Esophagus muscularis mucosa (tissue), 4 donors: Measurements from ENCODE around the gene OBSCN. TPM values are rescaled to one million over a fixed set of nuclear protein-coding genes. Genes with fewer than 3 reads are reported as not detected.
"Not testable (repeated sequence)": the region's sequence is repeated elsewhere in the genome, so short reads cannot be mapped to it uniquely, and the experiment has no call there.

Source experiments
- DNase-seq: peaks from one replicate; pipeline ENCODE4 v3.0.0-alpha.2; 2017; ENCODE audit errors: extremely low spot score
- H3K27ac ChIP-seq, 4 donors: fragments of 200-600 bp; sonication (generic); replicated peaks in 1 of 4; 1 replicate in 3 of 4; 2 replicates in 1 of 4; pipeline ENCODE4 v1.5.1; 2016 to 2019; ENCODE audit warnings: mild to moderate bottlenecking in 1 of 4
- H3K27me3 ChIP-seq, 4 donors: fragments of 200-600 bp; sonication (generic); one replicate each; pipeline versions ENCODE4 v1.5.1 to v1.6.0; 2016 to 2019
- H3K36me3 ChIP-seq, 4 donors: fragments of 200-600 bp; sonication (generic); one replicate each; pipeline ENCODE4 v1.5.1; 2016 to 2019
- H3K4me1 ChIP-seq, 4 donors: fragments of 200-600 bp; sonication (generic); one replicate each; pipeline ENCODE4 v1.5.1; 2016 to 2019
- H3K4me3 ChIP-seq, 4 donors: fragments of 200-600 bp; sonication (generic); 1 replicate in 2 of 4; 2 replicates in 2 of 4; pipeline ENCODE4 v1.5.1; 2016 to 2019; ENCODE audit warnings: mild to moderate bottlenecking in 4 of 4, moderate library complexity in 1 of 4
- H3K9me3 ChIP-seq, 4 donors: fragments of 200-600 bp; sonication (generic); 1 replicate in 3 of 4; 2 replicates in 1 of 4; pipeline ENCODE4 v1.5.1; 2016 to 2019
- EP300 ChIP-seq: sonication (generic); formaldehyde crosslinking; IDR thresholded peaks from one replicate; pipeline ENCODE4 v1.6.1; 2017; ENCODE audit warnings: antibody characterized with exemption
- POLR2A ChIP-seq: fragments of 450-650 bp; IDR thresholded peaks from one replicate; pipeline ENCODE4 v1.6.1; 2017; ENCODE audit warnings: antibody characterized with exemption, moderate library complexity, mild to moderate bottlenecking, low read depth
- POLR2AphosphoS5 ChIP-seq, 2 donors: sonication (generic); formaldehyde crosslinking; IDR thresholded peaks; one replicate each; pipeline ENCODE4 v1.6.1; 2017; ENCODE audit warnings: antibody characterized with exemption in 2 of 2
- WGBS: methylation state at CpG from one replicate; pipeline ENCODE4 v1.1.5; 2018; 5-methylcytosine and 5-hydroxymethylcytosine counted together
- intact Hi-C: fragments of 100-400 bp; cut with DNase I; formaldehyde crosslinking; loops from one replicate; pipeline ENCODE4 v1.15.1; 2023
- total RNA-seq, 4 donors: library from RNA; depleted of rRNA; stranded (reverse); fragments of >200 nt; gene quantifications; one replicate each; pipeline versions ENCODE4 v1.1.0 to v1.2.1, GENCODE V29; 2016
- TF ChIP-seq, protein P1 (sequence below), 3 experiments: fragments of 200-600 bp in 2 of 3; fragments of 450-650 bp in 1 of 3; sonication (generic) in 2 of 3; IDR thresholded peaks; one replicate each; pipeline ENCODE4 v1.5.1; 2017 to 2019; ENCODE audit warnings: antibody characterized with exemption in 3 of 3, mild to moderate bottlenecking in 2 of 3, moderate library complexity in 1 of 3

The OBSCN gene
- total RNA-seq, 4 donors from 2014 or later: 12.6 to 31.4 (median 17.8) TPM

- no peak overlapping the region for H3K27ac ChIP-seq
- DNase-seq: no peak
- no peak overlapping the region for H3K4me3 ChIP-seq
- intact Hi-C loops: no loop called here
- TF ChIP-seq, protein P1, sequence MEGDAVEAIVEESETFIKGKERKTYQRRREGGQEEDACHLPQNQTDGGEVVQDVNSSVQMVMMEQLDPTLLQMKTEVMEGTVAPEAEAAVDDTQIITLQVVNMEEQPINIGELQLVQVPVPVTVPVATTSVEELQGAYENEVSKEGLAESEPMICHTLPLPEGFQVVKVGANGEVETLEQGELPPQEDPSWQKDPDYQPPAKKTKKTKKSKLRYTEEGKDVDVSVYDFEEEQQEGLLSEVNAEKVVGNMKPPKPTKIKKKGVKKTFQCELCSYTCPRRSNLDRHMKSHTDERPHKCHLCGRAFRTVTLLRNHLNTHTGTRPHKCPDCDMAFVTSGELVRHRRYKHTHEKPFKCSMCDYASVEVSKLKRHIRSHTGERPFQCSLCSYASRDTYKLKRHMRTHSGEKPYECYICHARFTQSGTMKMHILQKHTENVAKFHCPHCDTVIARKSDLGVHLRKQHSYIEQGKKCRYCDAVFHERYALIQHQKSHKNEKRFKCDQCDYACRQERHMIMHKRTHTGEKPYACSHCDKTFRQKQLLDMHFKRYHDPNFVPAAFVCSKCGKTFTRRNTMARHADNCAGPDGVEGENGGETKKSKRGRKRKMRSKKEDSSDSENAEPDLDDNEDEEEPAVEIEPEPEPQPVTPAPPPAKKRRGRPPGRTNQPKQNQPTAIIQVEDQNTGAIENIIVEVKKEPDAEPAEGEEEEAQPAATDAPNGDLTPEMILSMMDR (IDR thresholded peaks at IDR 0.05): no peak
- TF ChIP-seq POLR2AphosphoS5 (IDR thresholded peaks at IDR 0.05): no peak
- TF ChIP-seq EP300: no peak
- TF ChIP-seq POLR2A: no peak
- no peaks in the 10 kb centered on the region for H3K27me3 ChIP-seq
- H3K4me1 ChIP-seq: peaks cover 0 to 6% (median 0%) of the 10 kb centered on the region in 4 donors
- H3K36me3 ChIP-seq: peaks cover 0 to 5% (median 2%) of the 10 kb centered on the region in 4 donors
- no peaks in the 10 kb centered on the region for H3K9me3 ChIP-seq
- 86% methylated on average over 9 of the region's 9 CpGs for WGBS
Observed at GRCh38 chr1:228181645-228182034, 26.2 kb upstream of the OBSCN start.

DNA sequence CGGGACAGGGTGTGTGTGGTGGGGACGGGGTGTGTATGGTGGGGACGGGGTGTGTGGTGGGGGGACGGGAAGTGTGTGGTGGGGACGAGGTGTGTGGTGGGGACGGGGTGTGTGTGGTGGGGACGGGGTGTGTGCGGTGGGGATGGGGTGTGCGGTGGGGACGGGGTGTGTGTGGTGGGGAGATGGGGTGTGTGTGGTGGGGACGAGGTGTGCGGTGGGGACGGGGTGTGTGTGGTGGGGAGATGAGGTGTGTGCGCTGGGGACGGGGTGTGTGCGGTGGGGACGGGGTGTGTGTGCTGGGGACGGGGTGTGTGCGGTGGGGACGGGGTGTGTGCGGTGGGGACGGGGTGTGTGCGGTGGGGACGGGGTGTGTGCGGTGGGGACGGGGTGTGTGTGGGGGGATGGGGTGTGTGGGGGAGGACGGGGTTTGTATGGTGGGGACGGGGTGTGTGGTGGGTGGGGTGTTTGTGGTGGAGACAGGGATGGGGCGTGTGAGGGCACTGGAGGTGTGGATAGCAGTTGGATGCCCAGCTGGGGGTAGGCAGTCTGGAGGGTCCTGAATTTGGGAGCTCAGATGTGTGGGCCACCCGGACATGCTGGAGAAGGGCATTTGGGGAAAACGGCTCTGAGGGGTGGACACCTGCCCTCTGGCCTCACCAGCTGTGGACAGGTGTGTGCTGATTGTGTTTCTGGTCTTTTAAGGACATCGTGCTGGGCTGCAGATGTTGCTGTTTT is 25.4 kb upstream of the OBSCN start:
- no peaks in the 10 kb centered on the region for H3K9me3 ChIP-seq
- 89% methylated on average over 32 of the region's 32 CpGs for WGBS
- intact Hi-C loops: no loop called here
- no peak overlapping the region for H3K4me3 ChIP-seq
- H3K27ac ChIP-seq: no peak overlapping the region
- H3K27me3 ChIP-seq: no peaks in the 10 kb centered on the region
- no peak for TF ChIP-seq EP300
- no peak for TF ChIP-seq POLR2AphosphoS5 (IDR thresholded peaks at IDR 0.05)
- TF ChIP-seq, protein P1 (IDR thresholded peaks at IDR 0.05): no peak
- no peak for TF ChIP-seq POLR2A
- peaks cover 0 to 6% (median 0%) of the 10 kb centered on the region in 4 donors for H3K4me1 ChIP-seq
- no peak for DNase-seq
- no peaks in the 10 kb centered on the region for H3K36me3 ChIP-seq

GRCh38 chr1:228184152-228184551 is 23.7 kb upstream of the OBSCN start:
- Histone ChIP-seq H3K4me1 (no peaks in the 10 kb centered on the region), H3K27me3 (no peaks in the 10 kb centered on the region), H3K27ac (no peak overlapping the region), H3K4me3 (no peak overlapping the region), H3K36me3 (no peaks in the 10 kb centered on the region), H3K9me3 (peaks cover 0 to 7% (median 2%) of the 10 kb centered on the region in 4 donors)
- WGBS: 77% methylated on average over 7 of the region's 7 CpGs
- DNase-seq: no peak
- TF ChIP-seq EP300: no peak
- TF ChIP-seq POLR2AphosphoS5 (IDR thresholded peaks at IDR 0.05): no peak
- TF ChIP-seq POLR2A: no peak
- TF ChIP-seq, protein P1 (IDR thresholded peaks at IDR 0.05): no peak
- intact Hi-C loops: no loop called here

GRCh38 chr1:228185641-228185965 is 22.2 kb upstream of the OBSCN start:
- Histone ChIP-seq H3K9me3 (peaks cover 0 to 7% (median 2%) of the 10 kb centered on the region in 4 donors), H3K4me1 (no peaks in the 10 kb centered on the region), H3K36me3 (no peaks in the 10 kb centered on the region), H3K27ac (no peak overlapping the region), H3K4me3 (no peak overlapping the region), H3K27me3 (no peaks in the 10 kb centered on the region)
- 88% methylated on average over 11 of the region's 11 CpGs for WGBS
- TF ChIP-seq POLR2A: no peak
- no peak for TF ChIP-seq POLR2AphosphoS5 (IDR thresholded peaks at IDR 0.05)
- intact Hi-C loops: no loop called here
- no peak for DNase-seq

DNA sequence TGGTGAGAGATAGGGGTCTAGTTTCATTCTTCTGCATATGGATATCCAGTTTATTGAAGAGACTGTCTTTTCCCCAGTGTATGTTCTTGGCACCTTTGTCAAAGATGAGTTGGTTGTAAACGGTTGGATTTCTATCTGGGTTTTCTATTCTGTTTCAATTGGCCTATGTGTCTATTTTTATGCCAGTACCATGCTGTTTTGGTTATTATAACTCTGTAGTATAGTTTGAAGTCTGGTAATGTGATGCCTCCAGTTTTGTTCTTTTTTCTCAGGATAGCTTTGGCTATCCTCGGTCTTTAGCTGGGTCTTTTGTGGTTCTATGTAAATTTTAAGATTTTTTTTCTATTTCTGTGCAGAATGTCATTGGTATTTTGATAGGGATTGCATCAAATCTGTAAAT is 19.6 kb upstream of the OBSCN start:
- intact Hi-C loops, H3K4me1 ChIP-seq, DNase-seq, H3K36me3 ChIP-seq, H3K9me3 ChIP-seq, H3K27ac ChIP-seq, H3K27me3 ChIP-seq, H3K4me3 ChIP-seq: not testable (repeated sequence)
- WGBS: 82% methylated on average over 2 of the region's 2 CpGs

DNA sequence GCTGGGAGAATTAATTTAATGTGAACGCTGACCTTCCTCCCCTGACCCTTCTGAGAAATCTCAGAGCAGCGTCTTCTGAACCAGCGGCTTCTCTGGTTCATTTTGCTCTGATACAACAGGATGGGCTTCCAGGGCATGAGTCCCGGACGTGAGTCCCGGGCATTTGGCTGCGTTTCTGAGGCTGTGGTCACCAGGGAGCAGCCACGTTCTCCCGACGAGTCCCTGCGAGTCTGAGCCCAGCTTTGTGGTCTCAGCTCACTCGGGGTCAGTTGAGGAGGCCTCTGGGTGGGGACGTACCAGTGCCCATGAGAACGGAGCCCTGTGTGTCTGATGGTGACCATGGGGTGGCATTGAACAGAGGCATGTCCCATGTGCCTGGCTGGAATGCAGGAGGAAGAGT is 17.7 kb upstream of the OBSCN start:
- Histone ChIP-seq H3K4me1 (no peaks in the 10 kb centered on the region), H3K27me3 (no peaks in the 10 kb centered on the region), H3K9me3 (peaks cover 0 to 7% (median 2%) of the 10 kb centered on the region in 4 donors), H3K4me3 (no peak overlapping the region), H3K36me3 (no peaks in the 10 kb centered on the region), H3K27ac (no peak overlapping the region)
- intact Hi-C loops: no loop called here
- WGBS: 88% methylated on average over 13 of the region's 14 CpGs
- no peak for DNase-seq
- TF ChIP-seq, protein P1 (IDR thresholded peaks at IDR 0.05): no peak
- TF ChIP-seq EP300: no peak
- no peak for TF ChIP-seq POLR2AphosphoS5 (IDR thresholded peaks at IDR 0.05)
